Myocyte (in vitro differentiated cells): Measurements from ENCODE around the gene CCL25. TPM values are rescaled to one million over a fixed set of nuclear protein-coding genes. Genes with fewer than 3 reads are reported as not detected.

ENCODE experiments used
- DNase-seq: peaks from one replicate; pipeline ENCODE4 v3.0.0-alpha.2; 2012; ENCODE audit warnings: low read depth
- total RNA-seq: library from RNA; depleted of rRNA; stranded (reverse); fragments of >200 nt; gene quantifications from 2 replicates; pipeline ENCODE4 v1.2.3, GENCODE V29; 2014

CCL25 gene
- total RNA-seq, 1 donor from 2014 or later = not detected

DNA sequence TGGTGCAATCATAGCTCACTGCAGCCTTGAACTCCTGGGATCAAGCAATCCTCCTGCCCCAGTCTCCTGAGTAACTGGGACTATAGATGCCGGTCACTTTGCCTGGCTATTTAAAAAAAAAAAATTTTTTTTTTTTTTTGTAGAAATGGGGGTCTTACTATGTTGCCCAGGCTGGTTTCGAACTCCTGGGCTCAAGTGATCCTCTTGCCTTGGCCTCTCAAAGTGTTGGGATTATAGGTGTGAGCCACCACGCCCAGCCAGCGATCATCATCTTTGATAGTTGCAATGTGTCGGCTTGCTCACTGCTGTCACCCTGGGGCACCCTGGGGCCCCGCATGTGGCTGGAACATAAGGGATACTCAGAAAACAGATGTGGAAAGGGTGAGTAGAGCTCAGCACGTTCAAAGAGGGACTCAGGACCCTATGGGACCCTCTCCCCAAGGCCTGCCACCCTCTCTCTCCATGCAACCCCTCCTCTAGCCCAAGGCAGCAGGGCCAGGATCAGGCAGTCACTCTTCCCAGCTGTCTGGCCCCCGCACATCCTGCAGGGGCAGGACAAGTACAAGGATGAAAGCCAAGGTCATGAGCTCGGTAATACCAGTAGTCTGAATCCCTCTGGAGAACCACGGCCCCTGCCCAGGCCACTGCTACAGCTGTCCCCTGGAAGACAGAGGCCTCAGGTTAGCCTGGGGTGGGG, 6.5 kb upstream of the CCL25 start:
- DNase-seq = peak; percentile 34

DNA sequence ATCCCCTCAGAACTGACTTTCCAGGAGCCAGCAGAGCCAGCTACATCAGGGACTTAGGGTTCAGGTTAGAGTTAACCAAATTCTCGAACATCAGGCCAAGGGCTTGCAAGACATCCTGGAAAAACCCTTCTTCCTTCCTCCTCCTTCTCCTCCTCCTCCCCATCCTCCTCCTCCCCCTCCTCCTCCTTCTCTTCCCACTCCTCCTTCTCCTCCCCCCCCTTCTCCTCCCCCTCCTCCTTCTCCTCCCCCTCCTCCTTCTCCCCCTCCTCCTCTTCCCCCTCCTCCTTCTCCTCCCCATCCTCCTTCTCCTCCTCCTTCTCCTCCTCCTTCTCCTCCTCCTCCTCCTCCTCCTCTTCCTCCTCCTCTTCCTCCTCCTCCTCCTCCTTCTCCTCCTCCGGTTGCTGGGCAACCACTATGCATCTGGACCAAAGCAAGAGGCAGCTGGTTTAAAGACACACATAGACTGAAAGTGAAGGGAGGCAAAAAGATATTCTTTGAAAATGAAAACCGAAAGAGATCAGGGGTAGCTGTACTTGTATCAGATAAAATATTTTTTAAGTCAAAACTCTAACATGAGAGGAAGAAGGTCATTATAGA, 5.9 kb upstream of the CCL25 start:
- no peak for DNase-seq

DNA sequence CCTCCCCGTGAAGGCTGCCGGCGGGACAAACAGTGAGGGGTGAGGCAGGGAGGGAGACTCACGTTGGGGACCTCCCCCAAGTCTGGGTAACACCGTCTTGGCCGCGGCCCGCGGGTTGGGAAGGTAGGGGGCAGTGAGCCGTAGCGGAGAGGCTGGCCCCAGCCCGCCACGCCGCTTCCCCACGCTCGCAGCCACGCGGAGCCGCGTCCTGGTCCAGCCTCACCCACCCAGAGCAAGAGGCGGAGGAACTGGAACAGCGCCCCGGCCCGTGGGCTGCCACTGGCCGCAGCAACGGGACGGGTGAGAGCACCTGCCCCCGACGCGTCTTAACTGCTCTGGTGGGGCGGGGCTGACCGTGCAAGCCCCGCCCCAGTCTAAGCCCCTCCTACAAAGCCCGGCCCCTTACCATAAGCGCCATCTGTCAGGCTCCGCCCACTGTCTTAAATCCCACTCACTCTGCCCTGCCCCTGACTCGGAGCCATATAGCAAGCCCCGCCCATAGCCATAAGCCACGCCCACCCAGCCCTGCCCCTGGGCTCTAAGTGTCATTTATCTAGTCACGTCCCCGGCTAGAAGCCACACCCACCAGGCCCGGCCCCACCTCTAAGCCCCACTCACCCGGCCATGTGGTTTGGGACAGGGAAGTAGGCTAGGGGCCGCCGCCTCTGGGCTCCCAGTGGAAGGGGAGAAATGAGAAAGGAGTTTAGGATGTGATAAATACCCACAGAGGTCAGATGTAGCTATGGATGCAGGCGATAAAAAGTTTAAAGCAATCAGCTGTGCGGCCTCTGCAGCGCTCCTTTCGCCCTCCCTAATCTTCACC, 2.1 kb upstream of the CCL25 start:
- DNase-seq = peak; percentile 39

DNA sequence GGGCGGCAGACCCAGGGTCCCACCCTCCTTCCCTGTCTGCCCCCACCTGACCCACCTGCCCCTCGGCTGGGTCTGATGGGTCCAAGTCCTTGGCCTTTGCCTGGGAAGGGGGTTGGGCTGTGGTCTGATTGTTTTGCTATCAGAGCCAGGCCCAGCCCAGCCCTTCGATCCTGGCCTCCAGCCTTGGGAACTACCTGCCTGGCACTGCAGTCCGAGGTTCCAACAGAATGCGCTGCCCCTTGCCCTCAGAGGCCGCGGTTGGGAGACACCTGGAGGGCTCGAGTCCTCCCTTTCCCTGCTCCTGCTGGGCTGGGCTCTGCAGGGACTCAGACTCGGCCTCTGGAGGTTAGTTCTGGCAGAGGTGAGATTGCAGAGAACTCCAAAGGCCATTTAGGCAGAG, 1.6 kb downstream of the CCL25 start:
- DNase-seq = no peak

DNA sequence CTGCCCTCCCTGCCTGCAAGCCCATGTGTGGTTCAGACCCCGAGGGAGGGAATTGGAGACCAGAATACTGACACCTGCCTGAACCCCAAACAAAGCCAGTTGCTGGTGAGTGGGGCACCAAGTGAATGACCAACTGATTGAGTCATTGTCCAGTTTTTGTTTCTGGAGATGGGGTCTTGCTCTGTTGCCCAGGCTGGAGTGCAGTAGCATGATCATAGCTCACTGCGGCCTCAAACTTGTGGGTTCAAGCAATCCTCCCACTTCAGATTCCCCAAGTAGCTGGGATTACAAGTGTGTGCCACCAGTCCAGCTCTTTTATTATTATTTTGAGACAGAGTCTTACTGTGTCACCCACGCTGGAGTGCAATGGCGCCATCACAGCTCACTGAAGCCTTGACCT, 4.0 kb downstream of the CCL25 start:
- no peak for DNase-seq

DNA sequence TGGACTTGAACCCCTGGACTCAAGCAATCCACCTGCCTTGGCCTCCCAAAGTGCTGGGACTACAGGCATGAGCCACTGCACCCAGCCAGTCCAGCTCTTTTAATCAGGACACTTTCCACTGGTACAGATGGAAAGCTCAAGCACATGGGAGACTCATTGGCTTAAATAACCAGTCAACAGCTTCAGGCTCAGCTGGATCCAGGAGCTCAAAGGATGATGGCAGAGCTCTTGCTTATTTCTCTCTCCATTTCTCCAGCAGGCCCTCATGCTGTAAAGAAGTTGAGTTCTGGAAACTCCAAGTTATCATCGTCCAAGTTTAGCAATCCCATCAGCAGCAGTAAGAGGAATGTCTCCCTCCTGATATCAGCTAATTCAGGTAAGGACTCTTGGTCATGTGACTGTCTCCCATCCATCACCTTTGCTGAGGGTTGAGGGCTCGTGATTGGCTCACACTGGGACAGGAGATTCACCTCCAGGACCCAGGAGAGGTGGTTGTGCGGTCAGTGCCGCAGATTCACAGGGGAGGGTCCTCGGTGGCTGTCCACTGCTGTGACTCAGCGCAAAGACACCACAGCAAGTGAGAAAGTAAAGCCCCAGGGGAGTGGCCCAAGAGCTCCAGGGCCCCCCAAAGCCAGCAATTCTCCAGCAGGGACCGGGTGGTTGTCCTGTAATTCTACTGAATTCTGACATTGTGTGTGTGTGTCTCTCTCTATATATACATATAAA, 5.1 kb downstream of the CCL25 start:
- no peak for DNase-seq

DNA sequence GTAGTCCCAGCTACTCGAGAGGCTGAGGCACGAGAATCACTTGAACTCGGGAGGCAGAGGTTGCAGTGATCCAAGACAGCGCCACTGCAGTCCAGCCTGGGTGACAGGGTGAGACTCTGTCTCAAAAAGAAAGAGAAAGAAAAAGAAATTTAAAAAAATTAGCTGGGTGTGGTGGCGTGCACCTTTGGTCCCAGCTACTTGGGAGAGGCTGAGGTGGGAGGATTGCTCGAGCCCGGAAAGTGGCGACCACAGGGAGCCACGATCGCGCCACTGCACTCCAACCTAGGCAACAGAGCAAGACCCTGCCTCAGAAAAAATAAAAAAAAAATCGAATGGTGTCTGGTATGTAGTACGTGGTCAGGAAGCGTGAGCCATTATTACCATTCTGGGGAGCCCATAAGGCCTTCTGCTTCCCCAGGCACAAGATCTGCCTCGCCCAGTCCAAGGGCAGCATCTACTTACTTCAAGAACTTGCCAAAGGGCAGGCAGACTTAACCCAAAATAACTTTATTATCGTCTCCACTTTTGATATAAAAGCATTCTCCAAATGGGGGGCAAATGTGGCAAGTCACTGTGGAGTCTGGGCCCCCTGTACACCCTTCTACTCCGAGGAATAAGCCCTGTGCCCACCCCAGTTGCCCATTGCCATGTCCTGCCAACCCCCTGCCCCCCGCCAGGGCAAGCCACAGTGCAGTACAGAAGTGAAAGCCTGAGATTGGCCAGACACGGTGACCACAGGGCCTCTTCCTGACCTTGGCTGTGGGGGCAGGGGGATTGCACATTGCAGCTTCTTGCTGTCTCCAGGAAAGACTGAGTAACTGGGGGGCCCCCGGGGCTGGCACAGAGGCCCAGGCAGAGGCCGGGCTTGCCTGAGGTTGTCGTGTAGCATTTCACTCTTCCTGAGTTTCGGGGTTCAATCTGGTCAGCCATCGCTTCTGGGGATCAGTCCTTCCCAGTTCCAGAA, 12.6 kb downstream of the CCL25 start:
- DNase-seq = no peak

DNA sequence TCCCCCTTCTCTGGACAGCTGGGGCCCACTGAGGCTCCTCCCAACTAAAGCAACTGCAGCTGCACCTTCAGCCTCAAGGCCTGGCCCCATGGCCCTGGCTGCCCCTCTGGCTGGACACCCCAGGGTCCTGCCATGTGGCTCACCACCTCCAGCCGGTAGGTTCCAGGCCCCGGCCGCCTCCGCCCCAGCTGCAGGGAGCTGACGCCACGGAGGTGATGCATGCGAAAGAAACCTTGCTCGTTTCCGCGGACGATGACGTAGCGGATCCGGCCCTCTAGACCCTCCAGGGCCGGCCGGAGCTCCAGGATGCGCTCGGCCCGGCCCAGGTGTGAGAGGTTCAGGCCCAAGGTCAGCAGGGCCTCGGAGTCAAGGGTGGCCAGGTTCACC, 13.3 kb downstream of the CCL25 start:
- no peak for DNase-seq

DNA sequence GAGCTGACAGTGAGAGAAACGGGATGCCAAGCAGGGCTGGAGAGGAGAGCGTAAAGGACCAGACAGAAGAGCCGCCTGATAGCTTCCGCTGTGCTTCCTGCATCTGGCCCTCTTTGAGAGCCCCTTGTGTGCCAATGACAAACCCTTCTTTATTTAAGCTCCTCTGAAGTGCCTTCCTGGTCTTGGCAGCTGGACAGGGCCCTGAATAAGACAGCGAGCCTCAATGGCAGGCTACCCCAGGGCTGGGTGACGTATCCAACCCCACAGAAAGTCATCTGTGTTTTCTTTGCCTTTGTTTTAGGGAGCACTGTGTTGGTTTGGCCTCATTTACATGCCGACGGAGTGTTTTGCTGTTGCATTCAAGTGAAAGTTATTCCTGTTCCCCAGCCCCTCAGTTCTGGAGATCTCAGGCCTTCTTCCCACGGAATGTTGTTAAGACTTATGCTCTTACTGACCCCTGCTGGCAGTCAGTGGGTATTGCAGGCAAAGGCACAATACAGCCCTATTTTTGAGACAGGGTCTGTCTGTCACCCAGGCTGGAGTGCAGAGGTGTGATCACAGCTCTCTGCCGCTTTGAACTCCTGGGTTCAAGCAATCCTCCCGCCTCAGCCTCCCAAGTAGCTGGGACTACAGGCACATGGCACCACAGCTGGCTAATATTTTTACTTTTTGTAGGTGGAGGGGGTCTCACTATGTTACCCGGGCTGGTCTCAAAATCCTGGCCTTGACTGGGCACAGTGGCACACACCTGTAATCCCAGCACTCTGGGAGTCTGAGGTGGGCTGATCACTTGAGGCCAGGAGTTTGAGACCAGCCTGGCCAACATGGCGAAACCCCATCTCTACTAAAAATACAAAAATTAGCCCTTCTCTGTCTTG, 16.8 kb downstream of the CCL25 start:
- DNase-seq = no peak

DNA sequence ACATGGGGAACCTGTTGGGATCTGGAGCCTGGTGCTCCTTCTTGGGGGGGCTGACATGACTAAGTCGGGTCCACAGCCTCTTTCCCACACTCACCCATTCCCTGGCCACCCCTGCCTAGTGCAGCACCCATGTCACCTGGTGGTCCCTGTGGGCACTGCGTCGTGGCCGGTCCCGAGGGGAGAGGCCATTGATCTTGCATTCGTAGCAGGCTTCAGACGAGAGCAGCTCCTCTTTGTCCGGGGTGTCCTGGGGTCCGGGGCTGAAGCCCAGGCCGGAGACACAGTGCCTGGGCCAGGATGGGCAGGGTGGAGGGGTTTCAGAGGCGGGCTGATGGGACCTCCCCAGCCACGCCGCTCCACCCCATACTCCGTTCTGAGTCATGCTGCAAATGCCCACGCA, 19.4 kb downstream of the CCL25 start:
- no peak for DNase-seq

DNA sequence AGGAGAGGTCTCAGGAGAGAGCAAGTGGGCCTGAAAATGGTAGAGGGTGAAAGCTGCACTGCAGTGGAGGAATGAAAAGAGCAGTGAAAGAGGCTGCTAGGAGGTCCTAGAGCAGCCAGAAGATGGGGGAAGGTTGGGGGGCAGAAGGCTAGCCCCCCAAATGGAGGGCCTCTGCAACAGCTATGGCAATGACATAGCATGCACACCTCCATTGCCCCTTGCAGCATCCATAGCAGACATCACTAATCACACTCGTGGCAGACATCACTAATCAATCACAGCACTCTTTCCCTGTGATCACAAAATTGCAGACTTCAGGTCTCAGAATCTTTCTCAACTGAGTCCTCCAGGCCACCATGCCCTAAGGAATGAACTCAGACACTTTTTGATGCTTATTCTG, 21.9 kb downstream of the CCL25 start:
- no peak for DNase-seq

DNA sequence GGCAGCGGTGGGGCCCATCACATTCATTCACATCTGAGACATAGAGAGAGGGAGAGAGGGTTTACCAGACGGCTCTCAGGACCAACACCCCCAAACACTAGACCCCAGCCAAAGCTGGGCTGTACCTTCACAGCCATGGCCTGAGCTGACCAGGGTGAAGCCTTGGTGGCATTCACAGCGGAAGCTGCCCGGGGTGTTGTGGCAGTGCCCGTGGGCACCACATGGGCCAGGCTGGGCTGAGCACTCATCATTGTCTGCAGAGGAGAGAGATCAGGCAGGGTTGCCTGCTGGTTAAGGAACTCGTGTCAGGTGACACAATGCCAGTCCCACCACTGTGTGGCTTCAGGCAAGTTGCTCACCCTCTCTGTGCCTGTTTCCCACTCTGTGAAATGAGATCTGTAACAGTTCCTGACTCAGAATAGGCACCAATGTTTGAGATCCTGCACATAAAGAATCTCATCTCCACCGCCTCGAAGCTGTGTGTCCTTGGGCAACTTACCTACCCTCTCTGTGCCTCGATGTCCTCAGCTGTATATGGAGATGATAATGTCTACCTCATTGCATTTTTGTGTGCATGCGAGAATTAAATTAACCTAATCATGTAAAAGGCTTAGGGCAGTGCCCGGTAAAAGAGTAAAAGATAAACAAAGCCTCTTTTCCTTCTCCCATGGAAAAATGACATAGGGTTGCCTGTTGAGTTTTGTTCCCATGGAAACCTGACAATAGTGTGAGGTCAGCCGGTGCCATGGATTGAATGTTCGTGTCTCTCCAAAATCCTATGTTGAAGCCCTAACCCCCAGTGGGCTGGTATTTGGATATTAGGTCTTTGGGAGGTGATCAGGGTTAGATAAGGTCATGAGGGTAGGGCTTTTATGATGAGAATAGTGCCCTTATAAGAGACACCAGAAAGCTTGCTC, 22.9 kb downstream of the CCL25 start:
- DNase-seq = no peak

DNA sequence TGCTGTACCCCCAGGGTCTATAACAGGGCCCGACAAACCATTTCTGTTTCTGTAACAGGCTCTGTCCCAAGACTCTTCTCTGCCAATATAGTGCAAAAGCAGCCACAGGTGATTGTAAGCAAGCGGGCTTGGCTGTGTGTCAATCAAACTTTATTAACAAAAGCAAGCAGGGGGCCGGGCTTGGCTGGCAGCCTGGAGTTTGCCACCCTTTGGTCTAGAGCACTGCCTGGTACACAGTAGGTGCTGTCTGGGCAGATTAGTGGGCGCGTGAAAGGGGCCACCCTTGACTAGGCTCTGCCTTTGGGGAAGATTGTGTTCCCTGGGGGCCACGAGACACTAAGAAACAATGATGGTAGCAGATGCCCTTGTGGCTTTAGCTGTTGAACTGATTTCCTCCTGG, 27.4 kb downstream of the CCL25 start:
- no peak for DNase-seq

DNA sequence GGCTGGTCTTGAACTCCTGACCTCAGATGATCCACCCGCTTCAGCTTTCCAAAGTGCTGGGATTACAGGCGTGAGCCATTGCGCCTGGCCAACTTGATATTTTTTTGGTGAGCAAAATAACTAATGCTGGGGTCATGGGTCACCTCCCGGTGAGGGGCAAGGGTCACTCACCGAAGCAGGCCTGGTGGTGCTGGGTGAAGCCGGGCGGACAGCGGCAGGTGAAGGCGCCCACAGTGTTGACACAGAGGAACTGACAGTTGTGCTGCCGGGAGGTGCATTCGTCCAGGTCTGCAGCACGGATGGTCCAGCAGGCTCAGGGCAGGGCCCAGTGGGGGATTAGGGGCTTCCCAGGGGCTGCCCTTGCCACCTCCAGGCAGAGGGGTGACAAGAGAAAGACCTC, 28.3 kb downstream of the CCL25 start:
- no peak for DNase-seq

DNA sequence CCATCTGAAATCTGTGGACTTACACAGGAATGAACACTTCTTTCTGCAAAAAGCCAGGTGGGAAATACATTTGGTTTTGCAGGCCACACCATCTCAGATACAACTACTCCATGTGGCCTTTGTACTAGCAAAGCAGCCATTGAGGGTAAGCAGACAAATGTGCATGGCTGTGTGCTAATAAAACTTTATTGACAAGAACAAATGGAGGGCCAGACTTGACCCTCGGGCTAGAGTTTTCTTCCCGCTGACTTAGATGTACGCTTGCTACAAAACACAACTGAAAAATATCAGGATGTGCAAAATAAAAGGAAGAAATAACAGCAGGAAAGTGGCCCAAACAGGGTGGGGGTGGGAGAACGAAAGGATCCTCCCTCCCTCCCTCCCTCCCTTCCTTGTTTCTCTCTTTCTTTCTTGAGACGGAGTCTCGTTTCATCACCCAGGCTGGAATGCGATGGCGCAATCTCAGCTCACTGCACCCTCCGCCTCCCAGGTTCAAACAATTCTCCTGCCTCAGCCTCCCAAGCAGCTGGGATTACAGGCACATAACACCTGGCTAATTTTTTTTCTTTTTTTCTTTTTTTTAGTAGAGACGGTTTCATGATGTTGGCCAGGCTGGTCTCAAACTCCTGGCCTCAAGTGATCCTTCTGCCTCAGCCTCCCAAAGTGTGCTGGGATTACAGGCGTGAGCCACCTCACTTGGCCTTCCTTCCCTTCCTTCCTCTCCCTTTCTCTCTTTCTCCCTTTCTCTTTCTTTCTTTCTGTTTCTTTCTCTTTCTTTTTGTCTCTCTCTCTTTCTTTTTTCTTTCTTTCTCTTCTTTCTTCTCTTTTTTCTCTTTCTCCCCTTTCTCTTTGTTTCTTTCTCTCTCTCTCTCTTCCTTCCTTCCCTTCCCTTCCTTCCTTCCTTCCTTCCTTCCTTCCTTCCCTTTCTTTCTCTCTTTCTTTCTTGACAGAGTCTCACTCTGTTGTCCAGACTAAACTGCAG, 29.3 kb downstream of the CCL25 start:
- DNase-seq = no peak

DNA sequence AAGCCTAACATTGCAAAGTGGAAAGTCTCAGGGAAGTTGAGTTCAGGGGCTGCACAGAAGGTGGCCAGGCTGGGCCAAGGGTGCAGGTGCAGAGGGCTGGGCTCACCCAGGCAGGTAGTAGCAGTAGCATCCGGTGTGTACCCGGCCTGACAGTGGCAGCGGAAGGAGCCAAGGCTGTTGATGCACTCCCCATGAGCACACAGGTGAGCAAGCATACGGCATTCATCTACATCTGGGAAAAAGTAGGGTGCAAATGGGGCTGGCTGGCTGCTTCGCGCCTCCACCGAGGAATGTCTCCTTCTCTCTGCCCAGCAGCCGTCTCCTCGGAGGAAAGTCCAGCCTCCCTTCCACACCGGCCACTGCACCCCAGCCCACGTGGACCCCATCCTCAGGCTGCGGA, 30.6 kb downstream of the CCL25 start:
- no peak for DNase-seq

DNA sequence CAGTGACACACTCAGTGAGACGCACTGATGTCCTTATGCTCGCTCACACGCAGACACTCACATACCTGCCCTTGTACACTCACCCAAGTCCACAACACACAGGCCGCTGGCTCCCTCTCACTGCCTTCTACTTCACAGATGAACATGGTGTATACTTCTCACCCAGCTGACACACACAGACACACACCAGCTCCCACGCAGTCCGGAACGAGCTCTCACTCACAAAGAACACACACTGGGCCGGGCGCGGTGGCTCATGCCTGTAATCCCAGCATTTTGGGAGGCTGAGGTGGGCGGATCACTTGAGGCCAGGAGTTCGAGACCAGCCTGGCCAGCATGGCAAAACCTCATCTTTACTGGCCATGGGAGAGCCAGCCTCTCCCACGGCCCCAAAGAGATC, 31.6 kb downstream of the CCL25 start:
- DNase-seq = no peak
